Neural progenitor cell (in vitro differentiated cells): ENCODE results near the gene MACROH2A2. TPM values are rescaled to one million over a fixed set of nuclear protein-coding genes. Genes with fewer than 3 reads are reported as not detected.

ENCODE experiments used
- DNase-seq: peaks from one replicate; pipeline ENCODE4 v3.0.0-alpha.2; 2016; ENCODE audit warnings: low spot score
- H2AFZ ChIP-seq: fragments of 200-600 bp; sonication (generic); replicated peaks from 2 replicates; pipeline ENCODE4 v1.6.1; 2016; ENCODE audit warnings: antibody characterized with exemption
- H3F3A ChIP-seq: fragments of 200-600 bp; sonication (generic); 2 replicates; pipeline ENCODE4 v1.6.1; 2016; ENCODE audit warnings: antibody characterized with exemption, low read depth
- H3K27ac ChIP-seq: fragments of 200-600 bp; sonication (generic); 2 replicates; pipeline ENCODE4 v1.5.1; 2016; ENCODE audit warnings: mild to moderate bottlenecking
- H3K27me3 ChIP-seq: fragments of 200-600 bp; sonication (generic); 2 replicates; pipeline ENCODE4 v1.6.1; 2016; ENCODE audit warnings: mild to moderate bottlenecking, moderate library complexity
- H3K36me3 ChIP-seq: fragments of 200-600 bp; sonication (generic); 2 replicates; pipeline ENCODE4 v1.5.1; 2016
- H3K4me1 ChIP-seq: fragments of 200-600 bp; sonication (generic); 2 replicates; pipeline ENCODE4 v1.6.1; 2016; ENCODE audit warnings: mixed run types
- H3K4me2 ChIP-seq: fragments of 200-600 bp; sonication (generic); 2 replicates; pipeline ENCODE4 v1.6.1; 2016
- H3K4me3 ChIP-seq: fragments of 200-600 bp; sonication (generic); 2 replicates; pipeline ENCODE4 v1.5.1; 2016
- H3K79me2 ChIP-seq: fragments of 200-600 bp; sonication (generic); 2 replicates; pipeline ENCODE4 v1.6.1; 2016; ENCODE audit warnings: low read depth
- H3K9ac ChIP-seq: fragments of 200-600 bp; sonication (generic); 2 replicates; pipeline ENCODE4 v1.6.1; 2016
- H3K9me3 ChIP-seq: fragments of 200-600 bp; sonication (generic); 2 replicates; pipeline ENCODE4 v1.5.1; 2016; ENCODE audit warnings: low read depth
- H4K20me1 ChIP-seq: fragments of 200-600 bp; sonication (generic); 2 replicates; pipeline ENCODE4 v1.6.1; 2016; ENCODE audit warnings: low read depth
- H3K27ac Mint-ChIP-seq: 3 replicates; pipeline ENCODE4 v1.8.0; 2021; ENCODE audit warnings: mixed read lengths
- H3K27me3 Mint-ChIP-seq: 2 replicates; pipeline ENCODE4 v1.8.0; 2022; ENCODE audit warnings: low read depth, mild to moderate bottlenecking, inconsistent platforms, moderate library complexity, mixed read lengths; ENCODE audit not compliant: insufficient read depth
- H3K36me3 Mint-ChIP-seq: 3 replicates; pipeline ENCODE4 v1.8.0; 2021; ENCODE audit warnings: mixed read lengths
- H3K4me1 Mint-ChIP-seq: 3 replicates; pipeline ENCODE4 v1.8.0; 2021; ENCODE audit warnings: mixed read lengths
- H3K4me3 Mint-ChIP-seq: 3 replicates; pipeline ENCODE4 v1.8.0; 2021; ENCODE audit warnings: mild to moderate bottlenecking, moderate library complexity, mixed read lengths
- H3K9me3 Mint-ChIP-seq: 3 replicates; pipeline ENCODE4 v1.8.0; 2020; ENCODE audit warnings: mixed read lengths
- CTCF ChIP-seq: fragments of 200-600 bp; sonication (generic); IDR thresholded peaks from 2 replicates; pipeline ENCODE4 v1.5.1; 2017; ENCODE audit warnings: antibody characterized with exemption, mild to moderate bottlenecking
- EZH2 ChIP-seq: fragments of 200-600 bp; sonication (generic); IDR thresholded peaks from 2 replicates; pipeline ENCODE4 v1.6.1; 2017; ENCODE audit warnings: antibody characterized with exemption, mild to moderate bottlenecking, moderate library complexity
- EZH2phosphoT487 ChIP-seq: fragments of 200-600 bp; sonication (generic); IDR thresholded peaks from 2 replicates; pipeline ENCODE4 v1.6.1; 2017; ENCODE audit warnings: antibody characterized with exemption
- total RNA-seq: library from RNA; depleted of rRNA; stranded (reverse); fragments of >200 nt; gene quantifications from 2 replicates; pipeline ENCODE4 v1.2.3, GENCODE V29; 2015; ENCODE audit warnings: low replicate concordance

Gene MACROH2A2
- 159 and 183 TPM in 2 replicates for total RNA-seq

GRCh38 chr10:70052462-70053217, at the start of gene MACROH2A2:
TSS of gene MACROH2A2 (plus strand) at chr10:70052846. CDS start at chr10:70075659, 22,813 bp downstream.
- Histone ChIP-seq H3F3A (peaks cover 13% of the 10 kb centered on the region), H3K9ac (peak within 1 kb of the TSS; percentile 73), H4K20me1 (peaks cover 33% of the 10 kb centered on the region), H3K9me3 (no peaks in the 10 kb centered on the region), H3K4me3 (peak within 1 kb of the TSS; percentile 97), H3K36me3 (no peaks in the 10 kb centered on the region), H2AFZ (peak within 1 kb of the TSS; percentile 95), H3K27me3 (peaks cover 74% of the 10 kb centered on the region), H3K27ac (peak within 1 kb of the TSS; percentile 24), H3K79me2 (peaks cover 48% of the 10 kb centered on the region), H3K4me2 (peak within 1 kb of the TSS; percentile 81), H3K4me1 (peaks cover 26% of the 10 kb centered on the region)
- Mint-ChIP-seq H3K27me3 (peaks cover 4% of the 10 kb centered on the region), H3K9me3 (no peaks in the 10 kb centered on the region), H3K27ac (peak within 1 kb of the TSS; percentile 100), H3K36me3 (peaks cover 10% of the 10 kb centered on the region), H3K4me3 (peak within 1 kb of the TSS; percentile 99), H3K4me1 (peaks cover 31% of the 10 kb centered on the region)
- peak; percentile 89 for DNase-seq
- TF ChIP-seq CTCF (peak; percentile 54), EZH2 (peak; percentile 9), EZH2phosphoT487 (no peak)

- no peak for TF ChIP-seq EZH2phosphoT487
- Histone ChIP-seq H3K27me3 (peaks cover 49% of the 10 kb centered on the region), H3K4me2 (no peak overlapping the region), H3K9me3 (no peaks in the 10 kb centered on the region), H3K27ac (no peak overlapping the region), H3K36me3 (no peaks in the 10 kb centered on the region), H4K20me1 (no peaks in the 10 kb centered on the region), H3K79me2 (no peaks in the 10 kb centered on the region), H3K4me1 (no peaks in the 10 kb centered on the region), H3F3A (no peaks in the 10 kb centered on the region), H2AFZ (no peak overlapping the region), H3K4me3 (no peak overlapping the region), H3K9ac (no peak overlapping the region)
- Mint-ChIP-seq H3K9me3 (peaks cover 5% of the 10 kb centered on the region), H3K27ac (no peak overlapping the region), H3K4me3 (no peak overlapping the region), H3K4me1 (no peaks in the 10 kb centered on the region), H3K27me3 (peaks cover 2% of the 10 kb centered on the region), H3K36me3 (no peaks in the 10 kb centered on the region)
- DNase-seq: no peak
Observed at GRCh38 chr10:70007116-70007820, 45.4 kb upstream of the MACROH2A2 start.

- H3K9me3 ChIP-seq: no peaks in the 10 kb centered on the region
Observed at GRCh38 chr10:70031215-70031614, 21.4 kb upstream of the MACROH2A2 start.

More at GRCh38 chr10:70031215-70031614, 21.4 kb upstream of the MACROH2A2 start:
- Mint-ChIP-seq H3K4me3 (no peak overlapping the region), H3K36me3 (no peaks in the 10 kb centered on the region), H3K4me1 (no peaks in the 10 kb centered on the region), H3K27me3 (peaks cover 5% of the 10 kb centered on the region), H3K27ac (no peak overlapping the region), H3K9me3 (peaks cover 17% of the 10 kb centered on the region)
- Histone ChIP-seq H3K27me3 (peaks cover 58% of the 10 kb centered on the region), H3K27ac (no peak overlapping the region), H3K9ac (no peak overlapping the region), H3F3A (no peaks in the 10 kb centered on the region), H3K4me2 (no peak overlapping the region), H4K20me1 (no peaks in the 10 kb centered on the region), H2AFZ (no peak overlapping the region), H3K4me1 (no peaks in the 10 kb centered on the region), H3K36me3 (no peaks in the 10 kb centered on the region), H3K4me3 (no peak overlapping the region), H3K79me2 (no peaks in the 10 kb centered on the region)
- DNase-seq: no peak
- TF ChIP-seq EZH2 (no peak), CTCF (no peak), EZH2phosphoT487 (no peak)
